Measurements from ENCODE around the gene ITPK1. TPM values are rescaled to one million over a fixed set of nuclear protein-coding genes. Genes with fewer than 3 reads are reported as not detected.

ITPK1 gene
- total and polyA plus RNA-seq, 2 experiments from 2014 or later: 35.9 to 101 TPM

GRCh38 chr14:93050761-93051160 lies 65.0 kb downstream of the ITPK1 start (continued):
- TF ChIP-seq ETS1 (IDR thresholded peaks at IDR 0.05) (no peak), ZNF331 (CRISPR knock-in tag; IDR thresholded peaks at IDR 0.05; ENCODE audit: low read depth) (no peak), NANOG (IDR thresholded peaks at IDR 0.05; ENCODE audit: borderline replicate concordance) (no peak), POLR2AphosphoS5 (IDR thresholded peaks at IDR 0.05; ENCODE audit: low read depth) (no peak), CREB1 (CRISPR knock-in tag; IDR thresholded peaks at IDR 0.05; ENCODE audit: low read depth) (no peak), CTCF (conservative IDR thresholded peaks at IDR 0.05; ENCODE audit: low read depth in 2 of 2) (no peak), EZH2 (IDR thresholded peaks at IDR 0.05; ENCODE audit: low read depth, unreplicated experiment) (no peak), ZNF114 (CRISPR knock-in tag; IDR thresholded peaks at IDR 0.05) (no peak), REST (IDR thresholded peaks at IDR 0.05; ENCODE audit: unreplicated experiment) (no peak)

- peaks cover 11% of the 10 kb centered on the region; the same call in 1 of the 2 replicates for H3F3A ChIP-seq (replicated peaks; ENCODE audit: low read depth)
- Mint-ChIP-seq H3K4me3 (no peak overlapping the region; the same call in 2 of the 3 replicates), H3K36me3 (ENCODE audit: low read depth) (peaks cover 23% of the 10 kb centered on the region; the same call in 2 of the 3 replicates), H3K4me1 (peaks cover 77% of the 10 kb centered on the region), H3K9me3 (no peaks in the 10 kb centered on the region), H3K27ac (peak overlapping the region; percentile 97), H3K27me3 (ENCODE audit: insufficient read depth, low read depth, poor library complexity) (peaks cover 24% of the 10 kb centered on the region)
- peaks cover 58% of the 10 kb centered on the region for H3K4me1 ChIP-seq (ENCODE audit: insufficient read depth)
- H3K4me3 ChIP-seq: no peak overlapping the region
- H3K36me3 ChIP-seq (ENCODE audit: insufficient read depth): peaks cover 3% of the 10 kb centered on the region; the same call in 1 of the 2 replicates
- peaks cover 65% of the 10 kb centered on the region for H3K79me2 ChIP-seq (replicated peaks; ENCODE audit: insufficient read depth)
- H3K27me3 ChIP-seq (ENCODE audit: insufficient read depth): no peaks in the 10 kb centered on the region
- ATAC-seq (no peak), DNase-seq (ENCODE audit: low spot score) (no peak)
- H2AFZ ChIP-seq: no peak overlapping the region
- H3K9me2 ChIP-seq (ENCODE audit: insufficient read depth): no peaks in the 10 kb centered on the region
- H3K4me2 ChIP-seq: 0 out of 2 replicates have a peak overlapping the region, but pooled peaks have one; percentile 38
- peaks cover 10% of the 10 kb centered on the region for H4K20me1 ChIP-seq (replicated peaks; ENCODE audit: insufficient read depth)
- no peak overlapping the region for H3K27ac ChIP-seq (ENCODE audit: low read depth)
- TF ChIP-seq STAT1 (IDR thresholded peaks at IDR 0.05; ENCODE audit: unreplicated experiment): no peak
- TF ChIP-seq POLR2AphosphoS5 (IDR thresholded peaks at IDR 0.05; ENCODE audit: low read depth): no peak
- TF ChIP-seq CTCF (conservative IDR thresholded peaks at IDR 0.05; ENCODE audit: low read depth in 2 of 2): no peak
- no peak for TF ChIP-seq JUNB (IDR thresholded peaks at IDR 0.05; ENCODE audit: unreplicated experiment)
- no peak for TF ChIP-seq NANOG (IDR thresholded peaks at IDR 0.05; ENCODE audit: borderline replicate concordance)
- TF ChIP-seq ZNF114 (CRISPR knock-in tag; IDR thresholded peaks at IDR 0.05): no peak
- no peak for TF ChIP-seq REST (IDR thresholded peaks at IDR 0.05; ENCODE audit: unreplicated experiment)
- no peak for TF ChIP-seq CREB1 (CRISPR knock-in tag; IDR thresholded peaks at IDR 0.05; ENCODE audit: low read depth)
- TF ChIP-seq ETS1 (IDR thresholded peaks at IDR 0.05): no peak
- no peak for TF ChIP-seq ZNF331 (CRISPR knock-in tag; IDR thresholded peaks at IDR 0.05; ENCODE audit: low read depth)
- TF ChIP-seq EZH2phosphoT487 (IDR thresholded peaks at IDR 0.05; ENCODE audit: unreplicated experiment): no peak
- TF ChIP-seq EZH2 (IDR thresholded peaks at IDR 0.05; ENCODE audit: low read depth, unreplicated experiment): no peak
Observed at GRCh38 chr14:93049867-93050331, 65.8 kb downstream of the ITPK1 start.

Measured in GM23338 (cell line).